Measurements from ENCODE around the gene TNFSF10.

- TF ChIP-seq CTCF (IDR thresholded peaks at IDR 0.05), result no peak
- no peak for TF ChIP-seq POLR2A (IDR thresholded peaks at IDR 0.05)
Measured at GRCh38 chr3:172506094-172506493, 17.1 kb downstream of the TNFSF10 start.
